GM19023 (cell line): ENCODE results near the gene SDSL.

Experiments
- ATAC-seq: cut with Tn5 transposase; IDR thresholded peaks from one replicate; pipeline ENCODE4 v1.9.1; 2021; ENCODE audit warnings: mild to moderate bottlenecking, moderate library complexity; ENCODE audit not compliant: unreplicated experiment

SDSL gene

GRCh38 chr12:113467502-113468364 lies 45.6 kb downstream of the SDSL start:
- ATAC-seq: no peak

GRCh38 chr12:113468365-113469223 lies 46.4 kb downstream of the SDSL start:
- ATAC-seq: no peak

- no peak for ATAC-seq
These were observed 47.2 kb downstream of the SDSL start for GRCh38 chr12:113469224-113469948.

GRCh38 chr12:113469949-113470743 lies 48.0 kb downstream of the SDSL start:
- no peak for ATAC-seq

- no peak for ATAC-seq
These were observed 48.9 kb downstream of the SDSL start for GRCh38 chr12:113470871-113471618.

GRCh38 chr12:113471619-113472171 lies 49.5 kb downstream of the SDSL start, which contains the start of gene LHX5:
Gene LHX5 (minus strand): TSS chr12:113471871. CDS start chr12:113471498, 373 bp downstream.
- ATAC-seq: no peak

- ATAC-seq: no peak
These were observed 50.3 kb downstream of the SDSL start for GRCh38 chr12:113472191-113473121.

- no peak for ATAC-seq
These were observed 51.2 kb downstream of the SDSL start for GRCh38 chr12:113473400-113473799.

- no peak for ATAC-seq
These were observed 51.8 kb downstream of the SDSL start for GRCh38 chr12:113473942-113474341.

GRCh38 chr12:113474635-113475436 lies 52.7 kb downstream of the SDSL start:
- no peak for ATAC-seq

- ATAC-seq: no peak
These were observed 53.4 kb downstream of the SDSL start for GRCh38 chr12:113475451-113476175.

- ATAC-seq: no peak
These were observed 54.2 kb downstream of the SDSL start for GRCh38 chr12:113476176-113476986.

- ATAC-seq: no peak
These were observed 55.1 kb downstream of the SDSL start for GRCh38 chr12:113477171-113477841.

- no peak for ATAC-seq
These were observed 55.6 kb downstream of the SDSL start for GRCh38 chr12:113477842-113478215.

GRCh38 chr12:113478351-113479011 lies 56.3 kb downstream of the SDSL start:
- ATAC-seq: no peak
